GM21737 (cell line): ENCODE measurements around the gene BANP.
"Not testable (repeated sequence)": the region's sequence is repeated elsewhere in the genome, so short reads cannot be mapped to it uniquely, and the experiment has no call there.

ENCODE experiments used
- ATAC-seq: cut with Tn5 transposase; IDR thresholded peaks from one replicate; pipeline ENCODE4 v1.9.1; 2021; ENCODE audit warnings: mild to moderate bottlenecking, moderate library complexity; ENCODE audit not compliant: unreplicated experiment

The BANP gene

GRCh38 chr16:87990254-87990653, 39.0 kb downstream of the BANP start:
- not testable (repeated sequence) for ATAC-seq

DNA sequence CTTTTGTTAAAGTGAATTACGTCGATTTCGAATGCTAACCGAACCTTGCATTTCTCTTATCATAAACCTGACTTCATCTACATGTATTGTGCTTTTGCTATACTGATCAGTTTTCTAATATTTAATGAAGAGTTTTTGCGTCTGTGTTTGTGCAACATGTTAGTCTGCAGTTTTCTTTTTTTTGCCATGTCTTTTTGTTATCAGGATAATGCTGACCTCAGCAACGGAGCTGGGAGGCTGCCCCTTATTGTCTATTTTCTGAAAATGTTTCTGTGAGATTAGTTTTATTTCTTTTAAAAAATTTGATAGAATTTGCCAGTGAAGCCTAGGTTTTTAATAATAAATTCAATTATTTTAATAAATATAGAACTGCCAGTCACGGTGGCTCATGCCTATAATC, 40.9 kb downstream of the BANP start:
- not testable (repeated sequence) for ATAC-seq

- ATAC-seq = no peak
Observed at GRCh38 chr16:87993901-87994300, 42.7 kb downstream of the BANP start.

GRCh38 chr16:87995644-87996043, 44.4 kb downstream of the BANP start:
- ATAC-seq = no peak

GRCh38 chr16:87996962-87997880, 46.0 kb downstream of the BANP start:
- no peak for ATAC-seq

DNA sequence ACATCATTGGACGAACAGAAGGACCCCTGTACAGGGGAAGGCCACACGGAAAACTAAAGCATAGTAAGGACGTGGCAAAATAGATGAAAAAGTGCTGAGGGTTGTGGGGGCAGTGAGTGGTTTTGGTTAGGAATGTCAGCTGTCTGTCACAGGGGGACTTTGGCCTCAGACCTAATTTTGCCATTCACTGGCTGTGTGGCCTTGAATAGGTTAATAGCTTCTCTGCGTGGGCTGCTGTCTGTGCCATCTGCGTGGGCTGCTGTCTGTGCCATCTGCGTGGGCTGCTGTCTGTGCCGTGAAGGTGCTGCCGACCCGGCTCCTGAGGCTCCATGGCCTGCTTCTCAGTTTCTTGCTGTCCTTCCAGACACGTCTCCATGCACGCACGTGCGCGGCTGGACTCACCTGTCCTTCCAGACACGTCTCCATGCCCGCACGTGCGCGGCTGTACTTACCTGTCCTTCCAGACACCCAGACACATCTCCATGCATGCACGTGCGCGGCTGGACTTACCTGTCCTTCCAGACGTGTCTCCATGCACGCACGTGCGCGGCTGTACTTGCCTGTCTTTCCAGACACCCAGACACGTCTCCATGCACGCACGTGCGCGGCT, 47.1 kb downstream of the BANP start:
- ATAC-seq = not testable (repeated sequence)

DNA sequence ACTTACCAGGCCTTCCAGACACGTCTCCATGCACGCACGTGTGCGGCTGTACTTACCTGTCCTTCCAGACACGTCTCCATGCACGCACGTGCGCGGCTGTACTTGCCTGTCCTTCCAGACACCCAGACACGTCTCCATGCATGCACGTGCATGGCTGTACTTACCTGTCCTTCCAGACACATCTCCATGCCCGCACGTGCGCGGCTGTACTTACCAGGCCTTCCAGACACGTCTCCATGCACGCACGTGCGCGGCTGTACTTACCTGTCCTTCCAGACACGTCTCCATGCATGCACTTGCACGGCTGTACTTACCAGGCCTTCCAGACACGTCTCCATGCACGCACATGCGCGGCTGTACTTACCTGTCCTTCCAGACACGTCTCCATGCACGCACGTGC, 47.8 kb downstream of the BANP start:
- not testable (repeated sequence) for ATAC-seq

GRCh38 chr16:88002211-88002610, 51.0 kb downstream of the BANP start:
- no peak for ATAC-seq

- ATAC-seq = no peak
Observed at GRCh38 chr16:88002749-88003148, 51.5 kb downstream of the BANP start.

DNA sequence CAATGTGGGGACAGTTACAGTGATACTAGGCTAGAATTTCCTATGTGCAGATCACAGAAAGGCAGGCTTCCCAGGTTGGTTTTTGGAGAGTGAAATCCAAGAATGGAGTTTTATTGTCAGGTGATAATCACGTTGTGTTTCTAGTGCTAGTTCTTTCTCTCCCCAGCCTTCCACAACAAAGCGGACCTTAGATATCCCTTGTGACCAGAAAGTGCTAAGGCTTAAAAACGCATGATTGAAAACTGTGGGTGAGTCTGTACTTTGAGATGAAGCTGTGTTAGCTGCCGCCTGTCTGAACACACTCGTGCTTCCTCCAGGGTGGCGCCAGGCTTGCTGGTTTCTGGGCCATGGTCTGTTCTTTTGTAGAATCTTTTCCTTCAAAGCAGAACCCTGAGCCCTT, 52.1 kb downstream of the BANP start:
- no peak for ATAC-seq

GRCh38 chr16:88003736-88004135, 52.5 kb downstream of the BANP start:
- no peak for ATAC-seq

GRCh38 chr16:88004391-88004790, 53.2 kb downstream of the BANP start:
- ATAC-seq = no peak

DNA sequence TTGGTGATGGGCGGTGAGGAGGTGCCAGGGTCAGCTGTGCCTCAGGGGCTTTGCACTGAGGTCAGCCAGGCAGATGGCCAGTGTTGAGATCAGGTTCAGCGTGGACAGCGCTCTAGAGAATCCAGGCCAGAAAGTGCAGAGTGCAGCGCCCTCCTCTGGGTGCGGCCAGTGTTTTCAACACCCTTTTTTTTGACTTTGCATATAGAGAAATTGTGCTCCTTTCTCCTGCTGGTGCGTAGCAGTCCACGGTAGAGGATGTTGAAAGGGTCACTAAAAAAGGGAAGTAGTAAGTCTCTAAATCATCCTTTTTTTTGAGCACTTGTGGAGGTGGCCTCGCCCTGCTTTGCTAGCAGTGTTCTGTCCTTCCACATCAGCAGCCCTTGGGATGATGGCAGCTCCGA, 53.9 kb downstream of the BANP start:
- ATAC-seq = no peak

DNA sequence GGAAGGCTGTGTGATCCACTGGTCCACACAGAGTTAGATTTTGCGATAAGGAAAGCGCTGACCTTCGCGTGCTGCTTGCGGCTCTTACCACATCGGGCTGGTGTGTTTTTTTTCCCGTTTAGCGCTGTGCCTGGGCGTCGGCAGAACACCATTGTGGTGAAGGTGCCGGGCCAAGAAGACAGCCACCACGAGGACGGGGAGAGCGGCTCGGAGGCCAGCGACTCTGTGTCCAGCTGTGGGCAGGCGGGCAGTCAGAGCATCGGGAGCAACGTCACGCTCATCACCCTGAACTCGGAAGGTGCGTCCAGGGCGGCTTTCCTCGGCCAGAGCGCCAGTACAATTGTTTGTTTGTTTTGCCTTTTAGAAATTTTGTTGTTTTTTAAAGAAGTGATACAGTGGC, 54.7 kb downstream of the BANP start:
- no peak for ATAC-seq

GRCh38 chr16:88007321-88007731, 56.1 kb downstream of the BANP start:
- no peak for ATAC-seq

DNA sequence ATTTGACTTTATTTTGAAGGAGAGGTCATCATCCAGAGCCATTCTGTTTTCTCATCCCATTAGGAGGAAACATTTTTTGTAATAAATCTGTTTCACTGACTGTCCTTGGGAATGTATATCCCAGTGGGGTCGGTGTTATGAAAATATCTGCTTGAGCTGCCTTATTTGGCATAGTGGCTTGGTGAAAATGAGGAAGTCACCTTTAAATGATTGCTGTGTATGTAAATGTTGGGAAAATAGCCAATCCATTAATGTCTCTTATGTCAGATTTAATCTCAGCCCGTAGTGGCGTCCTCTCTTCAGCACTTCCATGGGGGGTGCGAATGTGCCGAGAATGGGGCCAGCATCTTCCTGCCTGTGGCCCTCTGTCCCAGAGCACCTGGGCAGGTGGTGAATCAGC, 57.6 kb downstream of the BANP start:
- ATAC-seq = no peak

DNA sequence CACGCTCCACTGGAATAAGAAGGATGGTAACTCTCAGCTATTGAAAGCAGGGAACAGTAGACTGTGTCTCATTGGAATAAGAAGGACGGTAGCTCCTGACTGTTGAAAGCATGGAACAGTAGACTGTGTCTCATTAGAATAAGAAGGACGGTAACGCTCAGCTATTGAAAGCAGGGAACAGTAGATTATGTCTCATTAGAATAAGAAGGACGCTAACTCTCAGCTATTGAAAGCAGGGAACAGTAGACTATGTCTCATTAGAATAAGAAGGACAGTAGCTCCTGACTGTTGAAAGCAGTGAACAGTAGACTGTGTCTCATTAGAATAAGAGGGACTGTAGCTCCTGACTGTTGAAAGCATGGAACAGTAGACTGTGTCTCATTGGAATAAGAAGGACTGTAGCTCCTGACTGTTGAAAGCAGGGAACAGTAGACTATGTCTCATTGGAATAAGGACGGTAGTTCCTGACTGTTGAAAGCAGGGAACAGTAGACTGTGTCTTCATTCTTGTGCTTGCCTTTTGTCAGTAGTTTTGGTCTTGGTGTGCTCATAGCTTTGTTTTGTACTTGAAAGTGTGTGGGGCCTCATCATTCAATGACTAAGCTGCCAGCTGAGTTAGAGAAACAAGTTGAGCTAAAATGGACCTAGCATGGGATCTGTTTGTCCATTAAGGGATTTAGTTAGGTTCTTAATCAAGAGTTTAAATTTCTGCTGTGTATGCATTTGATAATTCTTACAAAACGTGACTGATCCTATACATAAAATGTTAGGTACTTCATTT, 58.5 kb downstream of the BANP start:
- no peak for ATAC-seq

GRCh38 chr16:88010343-88010967, 59.2 kb downstream of the BANP start:
- no peak for ATAC-seq

DNA sequence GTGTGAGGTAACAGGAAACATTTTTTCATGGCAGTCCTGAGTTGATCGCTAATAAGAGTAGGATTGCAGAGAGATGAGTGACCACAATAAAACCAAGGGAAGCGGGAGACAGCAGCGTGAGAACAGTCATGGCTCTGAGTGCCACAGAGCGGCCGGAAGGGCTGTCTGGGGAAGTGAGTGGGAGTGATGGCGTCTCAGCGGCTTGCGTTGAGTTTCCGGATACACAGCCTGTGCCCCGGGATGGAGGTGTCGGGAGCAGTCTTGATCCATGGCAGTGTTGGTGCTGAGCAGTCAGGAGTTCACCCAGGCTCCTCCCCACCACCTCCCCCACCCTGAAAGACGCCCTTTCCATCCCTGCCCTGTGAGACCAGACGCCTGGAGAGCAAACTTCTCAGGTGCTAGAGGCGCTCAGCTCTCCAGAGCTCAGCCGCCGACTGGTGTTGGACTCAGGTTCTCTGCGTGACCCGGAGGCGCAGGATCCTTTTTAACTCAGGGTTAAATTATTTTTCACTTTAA, 59.8 kb downstream of the BANP start:
- ATAC-seq = no peak

GRCh38 chr16:88012360-88012759, 61.1 kb downstream of the BANP start:
- no peak for ATAC-seq

DNA sequence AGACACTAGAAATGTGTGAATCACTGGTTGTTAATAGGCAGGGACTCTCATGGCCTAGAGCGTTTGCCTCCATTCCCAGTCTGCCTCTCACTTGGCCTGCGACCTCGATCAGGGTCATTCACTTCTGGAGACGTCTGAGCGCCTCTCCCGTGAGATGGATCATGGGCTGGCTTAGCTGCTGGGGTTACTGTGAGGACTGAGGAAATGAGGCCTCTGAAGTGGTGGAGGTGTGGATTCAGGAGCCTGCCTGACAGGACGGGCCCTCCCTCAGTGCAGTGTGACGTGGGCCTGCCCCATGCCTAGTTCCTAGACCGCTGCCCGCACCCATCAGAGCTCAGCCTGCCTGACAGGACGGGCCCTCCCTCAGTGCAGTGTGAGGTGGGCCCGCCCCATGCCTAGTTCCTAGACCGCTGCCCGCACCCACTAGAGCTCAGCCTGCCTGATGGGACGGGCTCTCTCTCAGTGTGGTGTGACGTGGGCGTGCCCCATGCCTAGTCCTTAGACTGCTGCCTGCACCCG, 61.9 kb downstream of the BANP start:
- ATAC-seq = no peak
